K562 (cell line): Measurements from ENCODE around the gene MPC1. TPM values are rescaled to one million over a fixed set of nuclear protein-coding genes. Genes with fewer than 3 reads are reported as not detected.

ENCODE experiments used
- ARNT ChIP-seq, 2 experiments: fragments of 450-650 bp; IDR thresholded peaks; 2 replicates each; pipeline ENCODE4 v1.6.1; 2016; ENCODE audit warnings: mild to moderate bottlenecking in 1 of 2
- ATF2 ChIP-seq: sonication (generic); formaldehyde crosslinking; IDR thresholded peaks from 2 replicates; pipeline ENCODE4 v1.8.1; 2022; ENCODE audit warnings: missing genetic modification reagents
- DEAF1 ChIP-seq: fragments of 450-650 bp; formaldehyde crosslinking; IDR thresholded peaks from 2 replicates; pipeline ENCODE4 v1.4.0; 2020; ENCODE audit warnings: mild to moderate bottlenecking, moderate library complexity
- E2F3 ChIP-seq: fragments of 250-450 bp; sonication (Bioruptor Pico); IDR thresholded peaks from 2 replicates; pipeline ENCODE4 v1.4.0; 2020; ENCODE audit warnings: mild to moderate bottlenecking
- ETS1 ChIP-seq: conservative IDR thresholded peaks from 2 replicates; pipeline ENCODE4 v1.6.1; 2011; ENCODE audit warnings: low read depth, mild to moderate bottlenecking, low read length; ENCODE audit not compliant: control insufficient read depth
- FOXA1 ChIP-seq: fragments of 450-650 bp; IDR thresholded peaks from 2 replicates; pipeline ENCODE4 v1.6.1; 2016; ENCODE audit warnings: mild to moderate bottlenecking, borderline replicate concordance
- IRF9 ChIP-seq: fragments of 450-650 bp; IDR thresholded peaks from 2 replicates; pipeline ENCODE4 v1.6.1; 2016; ENCODE audit warnings: missing biosample characterization, missing genetic modification characterization
- L3MBTL2 ChIP-seq: fragments of 450-650 bp; IDR thresholded peaks from 2 replicates; pipeline ENCODE4 v1.6.1; 2016; ENCODE audit warnings: mild to moderate bottlenecking, moderate library complexity
- MAFK ChIP-seq: IDR thresholded peaks from 2 replicates; pipeline ENCODE4 v1.6.1; 2011; ENCODE audit warnings: low read length, improper control_type of control experiment
- MAZ ChIP-seq, 2 experiments: fragments of 450-650 bp in 1 of 2; sonication (generic) in 1 of 2; formaldehyde crosslinking; IDR thresholded peaks in 1 of 2; conservative IDR thresholded peaks in 1 of 2; 2 replicates each; pipeline versions ENCODE4 v1.4.0 to v1.5.0; 2020; ENCODE audit warnings: mild to moderate bottlenecking in 1 of 2, missing genetic modification reagents in 1 of 2
- NR4A1 ChIP-seq, 2 experiments: fragments of 250-450 bp in 1 of 2; fragments of 450-650 bp in 1 of 2; sonication (Bioruptor Pico) in 1 of 2; IDR thresholded peaks; 2 replicates each; pipeline versions ENCODE4 v1.4.0 to v1.6.1; 2016 to 2020; ENCODE audit warnings: mild to moderate bottlenecking in 2 of 2, missing compliant biosample characterization in 1 of 2, missing genetic modification characterization in 1 of 2, moderate library complexity in 1 of 2
- SIX5 ChIP-seq, 2 experiments: IDR thresholded peaks; 2 replicates each; pipeline ENCODE4 v1.6.1; 2011; ENCODE audit warnings: low read length in 2 of 2, borderline replicate concordance in 1 of 2, low read depth in 1 of 2, mild to moderate bottlenecking in 1 of 2, moderate library complexity in 1 of 2; ENCODE audit not compliant: insufficient read depth in 1 of 2
- SRSF7 ChIP-seq: fragments of 200-400 bp; formaldehyde crosslinking; optimal IDR thresholded peaks from 2 replicates; pipeline ENCODE3; 2017; ENCODE audit warnings: mild to moderate bottlenecking, low read depth, low read length
- TAF9B ChIP-seq: fragments of 450-650 bp; IDR thresholded peaks from 2 replicates; pipeline ENCODE4 v1.6.1; 2018; ENCODE audit warnings: mild to moderate bottlenecking; ENCODE audit not compliant: partially characterized antibody
- WHSC1 ChIP-seq: IDR thresholded peaks from one replicate; pipeline ENCODE4 v1.6.1; 2012; ENCODE audit warnings: low read length, control low read depth, inconsistent platforms
- XRCC5 ChIP-seq: fragments of 200-400 bp; formaldehyde crosslinking; IDR thresholded peaks from 2 replicates; pipeline ENCODE4 v1.6.1; 2017; ENCODE audit warnings: low read depth, mild to moderate bottlenecking, low read length
- ZNF175 ChIP-seq: fragments of 200-800 bp; sonication (Bioruptor generic); IDR thresholded peaks from 2 replicates; pipeline ENCODE4 v1.6.1; 2016; ENCODE audit warnings: low read depth, mild to moderate bottlenecking, missing genetic modification characterization, missing compliant biosample characterization
- ZNF263 ChIP-seq: sonication (generic); formaldehyde crosslinking; IDR thresholded peaks from 2 replicates; pipeline ENCODE4 v1.8.0; 2022; ENCODE audit warnings: mild to moderate bottlenecking, missing genetic modification reagents, borderline replicate concordance
- ZNF311 ChIP-seq: fragments of 250-450 bp; sonication (Bioruptor Pico); IDR thresholded peaks from 2 replicates; pipeline ENCODE4 v1.4.0; 2020; ENCODE audit warnings: mild to moderate bottlenecking, moderate library complexity
- ZNF668 ChIP-seq: fragments of 250-450 bp; sonication (Bioruptor Pico); IDR thresholded peaks from 2 replicates; pipeline ENCODE4 v1.8.0; 2022; ENCODE audit warnings: mild to moderate bottlenecking, inconsistent platforms
- polyA plus RNA-seq, 8 experiments: library from polyadenylated mRNA; depleted of rRNA in 4 of 8; stranded (reverse) in 5 of 8; unstranded in 3 of 8; fragments of >200 nt; fragmentation: Nextera tagmentation in 2 of 8; fragmentation: Illumina TruSeq in 1 of 8; extraction: Ambion mirVana in 2 of 8; extraction: Trizol in 1 of 8; gene quantifications; 2 replicates each; pipeline versions ENCODE4 v1.2.1 to v1.2.3, GENCODE V29; 2011 to 2014; ENCODE audit warnings: inconsistent platforms in 1 of 8, missing spikeins in 1 of 8
- total RNA-seq, 7 experiments: library from RNA; depleted of rRNA in 6 of 7; stranded (reverse); fragments of >200 nt in 6 of 7; fragmentation: Illumina TruSeq in 2 of 7; extraction: Trizol in 2 of 7; gene quantifications; 2 replicates each; pipeline versions ENCODE4 v1.2.1 to v1.2.3, GENCODE V29; 2011 to 2021; ENCODE audit warnings: low replicate concordance in 1 of 7

Gene MPC1
- total and polyA plus RNA-seq, 9 of the 15 experiments (the other 6 are each of a cell fraction or from before 2014, with no cell fraction given), result 78.6 to 185 (median 138) TPM

GRCh38 chr6:166382933-166383801 lies at the start of gene MPC1 (continued):
- TF ChIP-seq ATF2 (no peak; the same call in 1 of the 2 replicates), SRSF7 (no peak), ZNF175 (CRISPR knock-in tag) (no peak), MAFK (no peak), ETS1 (no peak; the same call in 1 of the 2 replicates), SIX5 (IDR thresholded peaks at IDR 0.05; ENCODE audit: borderline replicate concordance in 1 of 2, insufficient read depth in 1 of 2, low read depth in 1 of 2, low read length in 2 of 2) (no peak), ZNF263 (peak; percentile 46; the same call in 1 of the 2 replicates), DEAF1 (no peak), ARNT (IDR thresholded peaks at IDR 0.05) (no peak), ZNF668 (CRISPR knock-in tag) (no peak), IRF9 (no peak), ZNF311 (no peak), FOXA1 (no peak), MAZ (CRISPR knock-in tag; conservative IDR thresholded peaks at IDR 0.05 in 1 of 2, IDR thresholded peaks at IDR 0.05 in 1 of 2) (peak in 1 of 2 experiments; percentile 80), WHSC1 (no peak), TAF9B (no peak), L3MBTL2 (peak; percentile 85), E2F3 (CRISPR knock-in tag) (peak; percentile 54; the same call in 1 of the 2 replicates), XRCC5 (no peak), NR4A1 (CRISPR knock-in tag; IDR thresholded peaks at IDR 0.05) (peak; percentile 74; the same call in 1 of the 2 replicates), NR4A1 (tag; IDR thresholded peaks at IDR 0.05) (peak; percentile 43; the same call in 1 of the 2 replicates)
